Peyer's patch (tissue), 4 donors: ENCODE measurements around the gene CSF2RB.

Source experiments
- CTCF ChIP-seq, 6 experiments: fragments of 450-650 bp in 4 of 6; fragments of 200-600 bp in 2 of 6; sonication (generic) in 1 of 6; IDR thresholded peaks; one replicate each; pipeline ENCODE4 v1.5.1; 2017 to 2019; ENCODE audit warnings: antibody characterized with exemption in 6 of 6, mild to moderate bottlenecking in 3 of 6, moderate library complexity in 1 of 6
- POLR2A ChIP-seq, 2 donors: fragments of 450-650 bp; IDR thresholded peaks; one replicate each; pipeline ENCODE4 v1.5.1; 2017; ENCODE audit warnings: antibody characterized with exemption in 2 of 2, mild to moderate bottlenecking in 2 of 2, moderate library complexity in 2 of 2

- no peak for TF ChIP-seq POLR2A (IDR thresholded peaks at IDR 0.05)
- no peak for TF ChIP-seq CTCF (IDR thresholded peaks at IDR 0.05)
Measured at GRCh38 chr22:36955691-36956090, 42.3 kb downstream of the CSF2RB start.
